Colon (tissue), 2 donors: ENCODE measurements around the gene TPCN2.
"Not testable (repeated sequence)": the region's sequence is repeated elsewhere in the genome, so short reads cannot be mapped to it uniquely, and the experiment has no call there.

Source experiments
- FAIRE-seq: peaks from 2 replicates; lab custom pipeline; 2012; peaks lifted over from hg19 to GRCh38; lab: Jason Lieb, UNC
- donor health status: control.
- donor health status: control.

Gene TPCN2

DNA sequence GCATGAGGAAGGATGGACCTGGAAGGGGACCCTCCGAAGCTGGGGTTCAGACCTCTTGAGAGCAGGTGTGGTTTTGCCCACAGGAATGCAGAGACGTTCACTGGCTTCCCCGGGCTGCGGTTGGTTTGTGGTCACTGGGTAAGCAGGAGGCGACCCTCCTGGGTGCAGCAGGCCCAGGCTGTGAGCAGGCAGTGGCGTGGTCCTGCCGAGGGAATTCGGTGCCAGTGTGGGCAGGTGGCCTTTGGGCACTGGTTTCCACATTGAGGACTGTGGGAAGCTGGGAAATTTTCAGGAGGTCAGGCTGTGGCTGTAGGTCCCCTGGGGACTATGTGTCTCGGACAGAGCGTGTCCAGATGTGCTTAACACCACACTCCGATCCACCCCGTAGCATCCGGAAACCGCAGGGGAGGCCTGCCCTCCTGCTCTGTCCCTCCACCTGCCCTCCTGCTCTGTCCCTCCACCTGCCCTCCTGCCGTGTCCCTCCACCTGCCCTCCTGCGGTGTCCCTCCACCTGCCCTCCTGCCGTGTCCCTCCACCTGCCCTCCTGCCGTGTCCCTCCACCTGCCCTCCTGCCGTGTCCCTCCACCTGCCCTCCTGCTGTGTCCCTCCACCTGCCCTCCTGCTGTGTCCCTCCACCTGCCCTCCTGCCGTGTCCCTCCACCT lies 27.5 kb downstream of the TPCN2 start:
- no peak for FAIRE-seq

DNA sequence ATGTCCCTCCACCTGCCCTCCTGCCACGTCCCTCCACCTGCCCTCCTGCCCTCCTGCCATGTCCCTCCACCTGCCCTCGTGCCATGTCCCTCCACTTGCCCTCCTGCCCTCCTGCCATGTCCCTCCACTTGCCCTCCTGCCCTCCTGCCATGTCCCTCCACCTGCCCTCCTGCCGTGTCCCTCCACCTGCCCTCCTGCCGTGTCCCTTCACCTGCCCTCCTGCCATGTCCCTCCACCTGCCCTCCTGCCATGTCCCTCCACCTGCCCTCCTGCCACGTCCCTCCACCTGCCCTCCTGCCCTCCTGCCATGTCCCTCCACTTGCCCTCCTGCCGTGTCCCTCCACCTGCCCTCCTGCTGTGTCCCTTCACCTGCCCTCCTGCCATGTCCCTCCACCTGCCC lies 28.2 kb downstream of the TPCN2 start:
- FAIRE-seq, result not testable (repeated sequence)

DNA sequence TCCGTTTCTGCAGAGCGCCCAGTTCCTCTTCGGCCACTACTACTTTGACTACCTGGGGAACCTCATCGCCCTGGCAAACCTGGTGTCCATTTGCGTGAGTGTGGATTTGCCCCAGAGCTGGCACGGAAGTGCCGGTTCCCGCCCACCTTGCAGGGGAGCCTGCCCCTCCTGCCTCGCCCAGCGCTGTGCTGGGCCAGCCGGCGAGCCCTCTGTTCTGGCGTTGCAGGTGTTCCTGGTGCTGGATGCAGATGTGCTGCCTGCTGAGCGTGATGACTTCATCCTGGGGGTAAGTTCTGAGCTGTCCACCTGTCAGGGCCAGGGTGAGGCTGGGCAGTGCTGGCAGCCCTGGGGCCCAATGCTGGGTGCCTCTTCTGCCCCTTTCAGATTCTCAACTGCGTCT lies 29.8 kb downstream of the TPCN2 start:
- FAIRE-seq, result no peak

DNA sequence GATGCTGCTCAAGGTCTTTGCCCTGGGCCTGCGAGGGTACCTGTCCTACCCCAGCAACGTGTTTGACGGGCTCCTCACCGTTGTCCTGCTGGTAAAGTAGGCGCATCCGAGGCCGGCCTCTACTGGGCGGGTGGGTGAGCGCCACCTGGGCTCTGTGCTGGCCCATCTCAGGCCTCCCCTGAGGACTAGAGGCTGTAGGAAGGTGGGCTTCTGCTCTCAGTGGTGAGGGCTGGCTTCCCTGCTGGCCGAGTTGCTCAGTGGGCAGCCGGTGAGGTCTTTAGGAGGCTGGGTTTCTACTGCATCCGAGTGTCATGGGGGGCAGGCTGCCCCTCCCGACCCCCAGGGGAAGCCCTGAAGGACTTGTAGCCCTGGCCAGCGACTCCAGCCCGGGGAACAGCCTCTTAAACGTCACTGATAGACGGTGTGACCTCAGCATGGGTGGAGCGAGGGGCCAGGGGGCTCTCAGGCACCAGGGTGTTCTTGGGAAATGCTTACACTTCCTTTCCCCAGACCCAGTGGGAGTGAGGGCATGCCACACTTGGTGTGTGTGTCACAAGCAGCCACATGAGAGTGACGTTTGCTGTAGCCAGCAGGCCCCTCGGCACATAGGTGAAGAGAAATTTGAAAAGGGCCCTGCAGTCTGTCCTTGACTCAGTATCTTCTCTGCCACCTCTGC lies 30.3 kb downstream of the TPCN2 start:
- no peak for FAIRE-seq

DNA sequence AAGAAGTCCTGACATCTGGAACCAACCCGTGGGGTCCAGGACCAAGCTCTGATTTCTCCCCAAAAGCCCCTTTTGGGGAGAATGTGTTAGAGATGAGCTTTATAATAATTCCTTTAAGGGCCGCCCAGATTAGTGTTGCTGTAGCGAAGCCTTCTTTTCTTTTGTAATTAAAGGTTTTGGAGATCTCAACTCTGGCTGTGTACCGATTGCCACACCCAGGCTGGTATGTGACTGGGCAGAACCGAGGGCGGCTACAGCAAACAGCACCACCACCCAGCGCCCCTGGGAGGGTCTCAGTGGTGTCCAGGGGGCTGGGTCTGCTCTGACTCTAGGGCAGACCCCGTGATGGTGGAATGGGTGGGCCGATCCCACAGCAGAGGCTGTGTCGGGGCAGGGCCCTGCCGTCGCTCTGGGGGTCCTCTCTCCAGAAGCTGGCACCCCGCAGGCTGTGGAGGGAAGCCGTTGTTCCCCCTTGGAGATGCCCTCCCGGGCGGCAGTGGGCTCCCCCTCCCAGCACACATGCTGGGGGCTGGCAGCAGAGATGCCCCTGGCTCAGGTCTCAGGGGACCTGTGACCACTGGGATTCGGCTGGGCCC lies 31.0 kb downstream of the TPCN2 start:
- no peak for FAIRE-seq

DNA sequence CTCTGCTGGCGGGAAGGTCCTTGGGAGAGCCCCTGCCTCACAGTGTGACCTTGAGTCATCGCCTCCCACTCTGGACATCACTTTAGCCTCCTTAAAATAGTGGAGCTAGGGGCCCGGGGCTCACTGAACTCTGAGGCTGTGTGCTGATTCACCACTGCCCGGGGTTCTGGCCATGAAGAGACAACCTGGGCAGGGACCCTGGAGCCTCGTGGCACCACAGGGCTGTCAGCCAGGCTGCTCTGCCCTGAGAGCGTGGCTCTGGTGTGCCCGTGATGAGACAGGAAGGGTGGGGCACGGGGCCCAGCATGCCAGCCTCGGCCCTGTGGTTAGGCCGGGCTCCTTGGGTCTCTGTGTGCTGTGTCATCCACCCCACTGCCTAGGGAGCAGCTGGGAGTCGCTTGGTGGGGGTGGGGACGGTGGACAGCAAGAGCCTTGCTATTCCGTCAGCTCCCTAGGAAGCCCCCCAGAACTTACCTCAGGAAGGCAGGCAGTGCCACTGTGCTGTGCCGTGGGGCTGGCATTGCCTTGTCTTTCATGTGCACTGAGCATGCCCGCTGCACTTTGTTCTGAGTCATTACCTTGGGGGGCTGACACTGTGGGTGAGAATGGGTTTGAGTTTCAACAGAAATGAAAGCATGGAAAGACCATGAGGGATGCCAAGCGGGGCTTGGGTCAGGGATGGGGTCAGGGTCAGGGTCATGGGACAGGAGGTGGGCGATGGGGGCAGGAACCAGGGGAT lies 31.7 kb downstream of the TPCN2 start:
- FAIRE-seq, result no peak

DNA sequence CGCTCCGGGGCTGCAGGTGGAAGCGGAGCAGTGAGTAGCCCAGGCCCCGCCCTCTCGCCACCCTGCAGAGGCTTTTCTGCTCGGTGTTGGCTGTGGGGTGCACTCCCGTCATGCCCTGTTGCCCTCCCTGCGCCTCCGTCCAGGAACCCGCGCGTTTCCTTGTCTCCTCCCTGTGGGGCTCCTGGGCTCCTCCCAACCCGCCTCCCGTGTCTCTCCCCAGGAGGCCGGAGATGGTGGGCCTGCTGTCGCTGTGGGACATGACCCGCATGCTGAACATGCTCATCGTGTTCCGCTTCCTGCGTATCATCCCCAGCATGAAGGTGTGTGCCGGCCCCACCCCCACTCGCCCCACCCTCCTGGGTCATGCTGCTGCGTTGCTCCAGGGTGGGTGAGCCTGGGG lies 32.4 kb downstream of the TPCN2 start:
- FAIRE-seq, result no peak

DNA sequence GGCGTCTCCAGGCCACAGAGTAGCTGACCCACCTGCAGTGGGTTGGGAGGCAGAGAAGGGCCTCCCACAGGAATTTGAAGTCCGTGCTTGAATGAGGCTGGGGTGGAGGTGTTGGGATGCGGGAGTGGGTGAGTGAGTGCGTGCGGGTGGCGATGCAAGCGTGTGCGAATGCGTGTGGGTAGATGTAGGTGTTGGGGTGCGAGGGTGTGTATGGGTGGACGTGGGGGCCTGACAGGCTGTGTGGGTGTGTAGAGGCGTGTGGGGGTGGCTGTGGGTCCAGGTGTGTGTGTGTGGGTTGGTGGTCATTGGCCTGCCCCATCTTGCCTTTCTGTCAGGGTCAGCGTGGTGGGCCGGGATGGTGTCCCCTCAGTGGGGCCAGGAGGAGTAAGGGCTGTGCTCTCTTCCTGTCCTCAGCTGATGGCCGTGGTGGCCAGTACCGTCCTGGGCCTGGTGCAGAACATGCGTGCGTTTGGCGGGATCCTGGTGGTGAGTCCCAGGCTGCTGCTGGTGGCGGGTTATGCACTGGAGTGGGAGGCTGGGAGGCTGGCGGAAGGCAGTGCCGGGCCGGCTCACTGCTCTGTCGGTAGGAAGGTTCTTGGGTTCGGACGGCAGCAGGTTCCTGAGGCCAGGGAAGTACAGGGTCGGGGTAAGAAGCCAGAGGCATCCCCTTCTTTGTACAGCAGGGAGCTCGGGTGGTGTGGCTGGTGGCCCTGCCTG lies 35.0 kb downstream of the TPCN2 start:
- no peak for FAIRE-seq

DNA sequence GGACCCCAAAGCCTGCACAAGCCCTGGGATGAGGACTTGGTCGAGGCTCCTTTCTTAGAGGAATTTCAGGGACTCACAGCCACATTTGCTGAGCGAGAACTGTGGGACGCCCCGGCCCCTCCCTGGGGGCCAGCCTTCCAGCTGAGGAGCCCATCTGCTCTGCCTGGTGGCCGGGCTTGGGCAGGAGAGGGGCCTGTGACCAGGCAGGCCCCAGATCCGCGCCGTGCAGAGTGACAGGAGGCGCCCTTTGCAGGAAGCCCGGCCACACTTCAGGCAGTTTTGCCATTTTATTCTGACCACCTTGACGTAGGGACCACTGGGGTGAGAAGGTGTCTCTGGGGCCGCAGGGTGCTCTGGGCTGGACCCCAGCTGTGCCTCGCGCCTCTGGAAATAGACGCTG lies 35.6 kb downstream of the TPCN2 start:
- no peak for FAIRE-seq

DNA sequence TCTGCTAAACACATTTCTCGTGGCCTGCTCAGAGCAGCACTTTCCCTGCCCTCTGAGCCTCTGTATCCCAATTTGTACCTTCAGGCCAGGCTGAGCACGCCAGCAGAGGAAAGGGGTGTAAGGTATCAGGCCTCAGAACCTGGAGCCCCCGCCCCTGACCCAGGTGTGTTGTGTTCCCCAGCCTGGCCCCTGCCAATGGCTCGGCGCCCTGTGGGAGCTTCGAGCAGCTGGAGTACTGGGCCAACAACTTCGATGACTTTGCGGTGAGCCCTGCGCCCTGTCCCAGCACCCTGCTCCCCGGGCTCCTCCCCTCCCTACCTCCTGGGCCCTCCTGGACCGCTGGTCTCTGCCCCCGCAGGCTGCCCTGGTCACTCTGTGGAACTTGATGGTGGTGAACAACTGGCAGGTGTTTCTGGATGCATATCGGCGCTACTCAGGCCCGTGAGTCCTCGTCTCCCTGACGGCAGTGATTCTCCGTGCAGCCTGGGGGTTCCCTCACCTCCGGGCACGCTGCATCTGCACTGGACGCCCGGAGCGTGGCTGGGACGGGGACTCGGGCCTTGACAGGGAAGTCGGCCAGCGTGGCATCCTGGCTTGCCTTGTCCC lies 36.9 kb downstream of the TPCN2 start:
- FAIRE-seq, result no peak

DNA sequence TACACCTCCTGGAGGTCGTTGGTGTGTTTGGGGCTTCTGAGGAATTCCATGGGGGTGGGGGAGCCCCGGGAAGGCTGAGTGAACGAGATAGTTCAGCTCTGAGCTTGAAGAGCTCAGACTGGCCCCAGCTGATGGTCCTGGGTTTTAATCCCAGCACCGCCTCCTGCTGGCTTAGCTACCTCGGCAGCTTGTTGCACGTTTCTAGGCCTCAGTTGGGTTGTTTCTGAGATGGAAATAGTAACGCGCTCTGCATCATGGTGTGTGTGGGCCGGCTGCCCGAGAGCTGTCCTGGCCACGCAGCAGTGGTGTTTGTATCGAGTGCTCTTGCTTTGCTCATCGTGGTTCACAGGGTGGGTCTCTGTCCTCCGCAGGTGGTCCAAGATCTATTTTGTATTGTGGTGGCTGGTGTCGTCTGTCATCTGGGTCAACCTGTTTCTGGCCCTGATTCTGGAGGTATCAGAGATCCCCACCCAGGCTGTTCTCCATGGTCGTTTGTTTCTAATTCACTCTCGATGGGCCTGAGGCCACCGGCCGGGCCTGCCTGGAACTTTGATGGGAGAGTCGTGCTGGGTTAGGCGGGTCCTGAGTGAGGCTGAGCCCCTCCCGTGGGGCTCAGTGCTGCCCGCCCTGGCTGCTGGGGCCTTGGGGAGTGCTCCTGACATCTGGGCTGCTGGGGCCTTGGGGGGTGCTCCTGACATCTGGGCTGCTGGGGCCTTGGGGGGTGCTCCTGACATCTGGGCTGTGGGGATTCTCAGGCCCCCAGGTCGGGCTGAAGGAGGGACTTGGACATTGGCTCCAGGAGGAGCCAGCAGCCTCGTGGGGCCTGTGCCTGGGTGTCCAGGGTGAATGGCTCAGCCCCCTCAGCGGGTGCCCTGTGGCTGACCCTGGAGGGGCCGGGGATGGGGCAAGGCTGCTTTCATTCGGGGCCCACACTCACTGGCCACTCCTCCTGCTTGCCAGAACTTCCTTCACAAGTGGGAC lies 37.7 kb downstream of the TPCN2 start:
- no peak for FAIRE-seq

DNA sequence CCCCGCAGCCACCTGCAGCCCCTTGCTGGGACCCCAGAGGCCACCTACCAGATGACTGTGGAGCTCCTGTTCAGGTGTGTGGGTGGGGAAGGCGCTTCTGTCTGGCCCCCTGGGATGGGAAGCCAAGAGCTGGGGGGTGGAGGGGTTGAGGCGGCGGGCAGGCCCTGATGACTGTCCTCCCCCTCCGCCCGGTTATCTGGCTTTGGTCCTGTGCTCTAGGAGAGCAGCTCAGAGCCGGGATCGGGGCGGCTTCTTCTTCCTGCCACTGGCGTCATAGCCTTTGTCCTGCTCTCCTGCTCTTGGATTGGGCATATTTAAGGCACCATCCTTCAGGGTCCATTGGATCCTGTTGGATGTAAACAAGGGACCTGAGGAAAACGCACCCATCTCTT lies 38.4 kb downstream of the TPCN2 start:
- FAIRE-seq, result no peak

DNA sequence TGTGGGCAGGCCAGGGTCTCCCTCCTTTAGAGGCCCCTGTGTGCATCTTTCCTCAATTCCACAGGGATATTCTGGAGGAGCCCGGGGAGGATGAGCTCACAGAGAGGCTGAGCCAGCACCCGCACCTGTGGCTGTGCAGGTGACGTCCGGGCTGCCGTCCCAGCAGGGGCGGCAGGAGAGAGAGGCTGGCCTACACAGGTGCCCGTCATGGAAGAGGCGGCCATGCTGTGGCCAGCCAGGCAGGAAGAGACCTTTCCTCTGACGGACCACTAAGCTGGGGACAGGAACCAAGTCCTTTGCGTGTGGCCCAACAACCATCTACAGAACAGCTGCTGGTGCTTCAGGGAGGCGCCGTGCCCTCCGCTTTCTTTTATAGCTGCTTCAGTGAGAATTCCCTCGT lies 39.1 kb downstream of the TPCN2 start:
- no peak for FAIRE-seq

DNA sequence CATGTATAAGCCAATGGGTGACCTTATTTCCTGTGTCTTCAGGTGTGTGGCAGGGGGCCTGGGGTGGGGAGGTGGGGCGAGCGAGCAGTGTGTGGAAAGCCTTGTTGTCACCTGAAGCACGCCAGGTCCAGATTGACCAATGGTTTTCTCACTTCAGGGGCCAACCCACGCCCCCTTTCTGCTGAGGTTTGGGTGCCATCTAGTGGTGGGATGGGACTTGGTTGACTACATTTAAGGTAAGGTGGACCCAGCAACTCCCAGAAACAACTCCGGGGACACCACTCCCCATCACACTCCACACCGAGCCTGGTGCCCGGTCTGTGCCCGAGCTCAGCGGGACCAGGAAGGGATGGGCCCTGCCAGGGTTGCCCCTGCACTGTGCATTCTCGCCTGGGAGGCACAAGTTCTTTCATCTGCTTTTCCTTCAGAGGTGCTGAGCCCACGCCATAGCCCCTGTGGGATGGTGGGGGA lies 40.0 kb downstream of the TPCN2 start:
- FAIRE-seq, result no peak

DNA sequence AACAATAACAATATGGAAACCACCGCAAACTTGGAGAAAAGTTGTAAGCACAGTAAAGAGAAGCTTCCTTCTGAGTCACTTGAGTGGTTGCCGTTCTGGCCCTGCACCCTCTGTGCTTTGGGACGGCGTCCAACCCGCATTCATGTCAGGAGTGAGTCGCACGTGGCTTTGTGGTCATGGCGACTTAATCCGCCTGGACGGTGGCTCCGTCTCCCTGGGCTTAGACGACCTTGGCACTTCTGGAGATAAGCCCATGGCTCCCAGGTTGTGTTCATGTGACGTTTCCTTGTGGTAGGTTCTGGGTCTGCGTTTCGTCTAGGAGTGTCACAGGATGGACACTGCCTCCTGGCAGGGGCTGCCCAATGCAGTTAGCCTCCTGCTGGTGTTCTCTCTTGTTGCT lies 40.5 kb downstream of the TPCN2 start:
- FAIRE-seq, result no peak

DNA sequence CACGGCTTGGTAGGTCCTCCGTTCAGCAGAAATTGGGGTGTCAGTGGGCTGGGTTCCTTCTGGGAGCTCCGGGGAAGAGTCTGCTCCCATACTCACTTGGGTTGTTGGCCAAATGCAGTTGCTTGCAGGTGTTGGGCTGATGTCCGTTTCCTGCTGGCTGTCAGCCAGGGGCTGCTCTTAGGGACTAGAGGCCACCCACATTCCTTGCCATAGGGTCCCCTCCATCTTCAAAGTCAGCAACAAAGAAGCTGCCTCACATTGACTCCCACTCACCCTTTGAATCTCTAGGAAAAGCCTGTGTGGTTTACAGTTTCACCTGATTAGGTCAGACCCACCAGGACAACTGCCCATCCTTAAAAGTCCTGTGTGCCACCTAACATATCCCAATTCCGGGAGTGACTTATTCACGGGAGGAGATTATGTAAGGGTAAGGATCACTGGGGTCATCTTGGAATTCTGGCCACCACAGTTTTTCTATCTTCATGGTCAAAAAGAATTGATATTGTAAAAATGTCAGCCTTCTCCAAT lies 43.0 kb downstream of the TPCN2 start:
- no peak for FAIRE-seq

DNA sequence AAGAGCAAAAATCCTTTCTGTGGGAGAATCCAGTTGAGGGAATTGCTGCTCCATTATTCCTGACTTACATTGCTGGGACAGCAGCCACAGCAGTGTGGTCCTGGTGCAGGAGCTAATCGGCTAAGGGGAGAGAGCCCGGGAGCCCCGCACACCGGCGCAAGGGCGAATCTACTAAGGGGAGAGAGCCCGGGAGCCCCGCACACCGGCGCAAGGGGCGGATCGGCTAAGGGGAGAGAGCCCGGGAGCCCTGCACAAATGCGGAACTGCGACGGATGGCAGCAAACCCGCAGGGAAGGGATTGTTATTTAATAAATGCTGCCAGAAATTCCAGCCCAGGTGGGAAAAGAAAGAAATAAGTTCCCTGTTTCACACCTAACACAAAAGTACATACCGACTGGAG lies 43.5 kb downstream of the TPCN2 start:
- FAIRE-seq, result no peak

DNA sequence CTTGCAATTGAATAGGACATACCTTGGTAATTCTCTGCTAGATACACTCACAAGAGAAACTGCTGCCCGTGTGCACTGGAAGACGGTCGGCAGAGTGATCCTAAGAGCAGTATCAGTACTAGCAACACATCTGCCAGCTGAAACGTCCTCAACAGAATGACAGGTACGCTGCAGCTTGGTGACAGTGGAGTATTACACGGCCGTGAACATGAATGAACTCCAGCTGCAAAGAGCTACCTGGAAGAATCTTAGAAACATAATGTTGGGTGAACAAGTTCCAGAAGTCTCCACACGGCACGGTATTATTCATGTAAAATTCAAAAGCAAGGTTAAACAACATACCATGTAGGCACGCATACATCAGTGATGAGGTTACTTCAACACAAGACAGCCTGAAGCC lies 44.4 kb downstream of the TPCN2 start:
- FAIRE-seq, result no peak

DNA sequence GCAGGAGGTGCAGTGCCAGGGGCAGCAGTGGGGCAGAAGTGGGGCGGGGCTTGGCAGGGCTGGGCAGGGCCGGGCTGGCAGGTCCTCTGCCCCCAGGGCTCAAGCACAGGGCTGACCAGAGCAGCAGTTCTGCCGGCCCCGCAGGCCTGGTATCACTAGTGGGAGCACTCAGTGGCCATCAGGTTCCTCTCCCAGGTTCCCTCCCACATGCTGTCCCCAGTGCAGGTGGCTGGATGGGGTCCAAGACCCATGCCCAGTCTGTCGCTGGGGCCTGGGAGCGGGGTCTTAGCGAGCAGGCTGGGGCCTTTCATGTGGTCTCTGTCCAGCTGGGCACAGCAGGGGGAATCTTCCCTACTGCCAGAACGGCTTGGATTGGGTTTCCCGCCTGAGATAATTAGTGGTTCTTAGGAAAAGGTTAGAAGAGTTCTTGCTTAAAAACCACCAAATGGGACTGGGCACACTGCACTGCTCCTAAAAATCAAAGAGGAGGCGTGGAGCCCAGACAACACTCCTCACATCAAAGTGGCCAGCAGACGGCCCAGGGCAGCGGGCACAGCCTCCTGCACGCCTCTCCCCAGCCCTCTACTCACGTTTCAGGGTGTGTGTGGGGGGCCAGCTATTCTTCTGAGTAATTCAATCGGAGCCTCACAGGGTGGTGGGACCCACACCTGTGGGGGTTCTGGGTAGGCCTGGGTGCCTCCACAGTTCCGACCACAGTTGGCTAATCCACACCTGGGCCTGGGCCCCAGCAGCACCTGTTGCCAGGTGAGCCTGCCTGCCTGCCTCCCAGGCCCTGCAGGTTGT lies 45.6 kb downstream of the TPCN2 start:
- no peak for FAIRE-seq

DNA sequence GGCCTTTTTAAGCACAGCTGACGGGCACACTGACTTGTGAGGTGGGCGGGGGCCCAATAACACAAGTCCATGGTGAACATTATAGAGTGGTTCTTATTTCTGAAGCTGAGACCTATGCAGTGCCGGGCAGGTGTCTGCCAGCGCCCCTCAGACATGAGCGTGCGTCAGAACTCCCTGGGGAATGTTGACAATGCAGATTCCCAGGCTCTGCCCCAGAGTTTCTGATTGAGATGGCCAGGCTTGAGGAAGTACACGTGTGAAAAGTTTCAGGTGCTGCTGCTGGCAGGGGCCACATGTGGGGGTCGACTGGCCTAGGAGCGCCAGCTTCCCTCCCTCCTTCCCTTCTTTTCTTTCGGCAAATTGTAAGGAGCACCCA lies 46.2 kb downstream of the TPCN2 start:
- no peak for FAIRE-seq
